Body of pancreas (tissue), 4 donors: ENCODE results near the gene OR11L1. TPM values are rescaled to one million over a fixed set of nuclear protein-coding genes. Genes with fewer than 3 reads are reported as not detected.

ENCODE experiments used
- ATAC-seq: fragments of 150-250 bp; one replicate; pipeline ENCODE4 v1.9.1; 2016
- DNase-seq, 4 donors: peaks; one replicate each; pipeline ENCODE4 v3.0.0-alpha.2; 2019
- H3K27ac ChIP-seq, 4 donors: fragments of 200-600 bp; sonication (generic); 1 replicate in 3 of 4; 2 replicates in 1 of 4; pipeline versions ENCODE4 v1.5.1 to v1.6.1; 2016 to 2019; ENCODE audit warnings: mild to moderate bottlenecking in 1 of 4, mixed read lengths in 1 of 4, moderate library complexity in 1 of 4
- H3K27me3 ChIP-seq, 2 donors: fragments of 200-600 bp; sonication (generic); one replicate each; pipeline ENCODE4 v1.6.0; 2016; ENCODE audit warnings: mild to moderate bottlenecking in 1 of 2
- H3K36me3 ChIP-seq, 2 donors: fragments of 200-600 bp; sonication (generic); replicated peaks in 1 of 2; 2 replicates each; pipeline ENCODE4 v1.5.1; 2016; ENCODE audit warnings: low read depth in 2 of 2; ENCODE audit not compliant: insufficient read depth in 1 of 2
- H3K4me1 ChIP-seq: fragments of 200-600 bp; sonication (generic); one replicate; pipeline ENCODE4 v1.6.0; 2016
- H3K4me3 ChIP-seq, 2 donors: fragments of 200-600 bp; sonication (generic); 1 replicate in 1 of 2; 2 replicates in 1 of 2; pipeline ENCODE4 v1.5.1; 2016 to 2019
- H3K9me3 ChIP-seq, 3 donors: fragments of 200-600 bp; sonication (generic); 1 replicate in 2 of 3; 2 replicates in 1 of 3; pipeline ENCODE4 v1.5.1; 2016
- POLR2A ChIP-seq, 3 donors: fragments of 450-650 bp; IDR thresholded peaks; one replicate each; pipeline ENCODE4 v1.6.1; 2016; ENCODE audit warnings: antibody characterized with exemption in 3 of 3, mild to moderate bottlenecking in 2 of 3
- WGBS, 2 donors: methylation state at CpG; one replicate each; pipeline ENCODE4 v1.1.5; 2017; 5-methylcytosine and 5-hydroxymethylcytosine counted together
- intact Hi-C: fragments of 100-400 bp; cut with DNase I; formaldehyde crosslinking; loops from one replicate; pipeline ENCODE4 v1.15.1; 2023
- total RNA-seq, 2 donors: library from RNA; depleted of rRNA; stranded (reverse); fragments of >200 nt; gene quantifications; one replicate each; pipeline ENCODE4 v1.1.0, GENCODE V29; 2016
- TF ChIP-seq, protein P1 (sequence below), 7 experiments: fragments of 450-650 bp in 4 of 7; fragments of 200-600 bp in 3 of 7; sonication (generic) in 3 of 7; IDR thresholded peaks; one replicate each; pipeline ENCODE4 v1.5.1; 2016 to 2019; ENCODE audit warnings: antibody characterized with exemption in 7 of 7

The OR11L1 gene
- total RNA-seq, 2 donors from 2014 or later: not detected

DNA sequence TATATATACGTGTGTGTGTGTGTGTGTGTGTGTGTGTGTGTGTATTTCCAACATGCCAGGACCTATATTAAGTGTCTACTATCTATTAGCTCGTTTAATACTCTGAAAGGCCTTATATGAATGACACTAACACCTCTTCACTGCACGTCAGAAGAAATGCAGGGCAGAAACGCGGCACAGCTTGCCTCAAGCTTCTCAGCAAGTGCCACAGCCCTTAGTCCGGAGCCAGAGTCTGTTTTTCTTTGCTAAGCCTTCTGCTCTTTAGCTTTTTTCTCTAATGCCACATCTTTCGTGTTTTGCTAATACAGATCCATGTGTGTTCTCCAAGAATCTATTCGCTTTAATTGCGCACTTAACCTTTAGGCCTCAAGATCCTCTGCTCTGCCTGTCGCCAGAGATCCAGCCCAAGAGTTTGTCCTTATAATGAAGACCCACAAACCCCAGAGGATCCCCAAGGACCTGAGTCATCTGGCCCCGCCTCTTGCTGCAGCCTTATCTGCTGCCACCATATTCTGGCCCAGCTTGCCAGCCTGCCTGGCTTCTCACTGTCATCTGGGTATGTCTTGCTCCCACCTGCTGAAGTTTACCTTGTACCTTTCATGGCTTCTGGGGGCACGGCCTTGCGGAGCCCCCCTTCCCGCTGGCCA is 13.3 kb upstream of the OR11L1 start:
- intact Hi-C loops: no loop called here
- ATAC-seq (no peak), DNase-seq (no peak)
- 65 to 67% methylated on average over 14 of the region's 14 CpGs for WGBS, 2 donors
- H3K4me3 ChIP-seq: no peak overlapping the region
- H3K27me3 ChIP-seq: no peaks in the 10 kb centered on the region
- H3K4me1 ChIP-seq: peaks cover 6% of the 10 kb centered on the region
- no peak overlapping the region for H3K27ac ChIP-seq
- no peak for TF ChIP-seq POLR2A (IDR thresholded peaks at IDR 0.05)
- TF ChIP-seq, protein P1, sequence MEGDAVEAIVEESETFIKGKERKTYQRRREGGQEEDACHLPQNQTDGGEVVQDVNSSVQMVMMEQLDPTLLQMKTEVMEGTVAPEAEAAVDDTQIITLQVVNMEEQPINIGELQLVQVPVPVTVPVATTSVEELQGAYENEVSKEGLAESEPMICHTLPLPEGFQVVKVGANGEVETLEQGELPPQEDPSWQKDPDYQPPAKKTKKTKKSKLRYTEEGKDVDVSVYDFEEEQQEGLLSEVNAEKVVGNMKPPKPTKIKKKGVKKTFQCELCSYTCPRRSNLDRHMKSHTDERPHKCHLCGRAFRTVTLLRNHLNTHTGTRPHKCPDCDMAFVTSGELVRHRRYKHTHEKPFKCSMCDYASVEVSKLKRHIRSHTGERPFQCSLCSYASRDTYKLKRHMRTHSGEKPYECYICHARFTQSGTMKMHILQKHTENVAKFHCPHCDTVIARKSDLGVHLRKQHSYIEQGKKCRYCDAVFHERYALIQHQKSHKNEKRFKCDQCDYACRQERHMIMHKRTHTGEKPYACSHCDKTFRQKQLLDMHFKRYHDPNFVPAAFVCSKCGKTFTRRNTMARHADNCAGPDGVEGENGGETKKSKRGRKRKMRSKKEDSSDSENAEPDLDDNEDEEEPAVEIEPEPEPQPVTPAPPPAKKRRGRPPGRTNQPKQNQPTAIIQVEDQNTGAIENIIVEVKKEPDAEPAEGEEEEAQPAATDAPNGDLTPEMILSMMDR (IDR thresholded peaks at IDR 0.05): no peak
- no peaks in the 10 kb centered on the region for H3K9me3 ChIP-seq
- H3K36me3 ChIP-seq: no peaks in the 10 kb centered on the region

DNA sequence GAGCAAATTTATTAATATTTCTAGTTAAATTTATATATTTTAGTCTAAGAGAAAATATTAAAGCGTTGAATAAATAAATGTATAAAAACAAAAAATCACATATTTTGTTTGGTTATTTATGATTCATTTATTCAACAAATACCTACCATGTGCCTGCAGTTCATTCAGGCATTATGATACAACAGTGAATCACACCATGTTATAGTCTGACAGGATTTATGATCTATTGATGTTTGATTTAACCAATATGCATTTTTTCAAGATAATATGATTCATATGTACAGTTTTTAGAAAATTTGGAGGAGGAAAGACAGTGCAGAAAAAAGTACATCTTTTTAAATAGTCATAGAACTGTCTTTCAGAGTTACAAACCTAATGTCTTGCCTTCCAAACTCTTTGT is 7.9 kb upstream of the OR11L1 start:
- no peak overlapping the region for H3K4me3 ChIP-seq
- DNase-seq: no peak
- no peaks in the 10 kb centered on the region for H3K27me3 ChIP-seq
- no peak for TF ChIP-seq POLR2A (IDR thresholded peaks at IDR 0.05)
- TF ChIP-seq, protein P1 (IDR thresholded peaks at IDR 0.05): no peak
- no peaks in the 10 kb centered on the region for H3K9me3 ChIP-seq
- WGBS, 2 donors: 44 to 61% methylated on average over 1 of the region's 1 CpG
- no peak overlapping the region for H3K27ac ChIP-seq
- intact Hi-C loops: no loop called here
- H3K4me1 ChIP-seq: no peaks in the 10 kb centered on the region
- H3K36me3 ChIP-seq: no peaks in the 10 kb centered on the region
- ATAC-seq: no peak

DNA sequence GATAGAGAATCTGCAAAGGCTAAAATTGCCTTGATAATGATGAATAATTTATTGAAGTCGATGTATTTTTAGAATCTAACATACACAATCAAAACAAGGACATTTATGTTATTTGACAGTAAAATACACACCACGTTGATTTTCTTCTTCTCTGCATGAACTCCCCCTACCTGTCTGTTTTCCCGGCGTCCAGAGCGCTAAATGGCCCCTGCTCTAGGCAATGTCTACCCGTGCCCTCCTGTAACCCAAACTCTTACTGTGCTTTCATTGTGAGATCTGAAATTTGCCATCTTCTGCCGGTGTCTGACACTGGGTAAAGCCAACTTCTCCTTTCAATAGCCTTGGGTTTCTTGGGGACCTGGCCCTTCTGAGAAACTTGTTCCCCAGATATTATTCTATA is 6.7 kb upstream of the OR11L1 start:
- TF ChIP-seq, protein P1 (IDR thresholded peaks at IDR 0.05): no peak
- TF ChIP-seq POLR2A (IDR thresholded peaks at IDR 0.05): no peak
- 71% methylated on average over 7 of the region's 7 CpGs for WGBS, 2 donors
- Histone ChIP-seq H3K36me3 (no peaks in the 10 kb centered on the region), H3K9me3 (no peaks in the 10 kb centered on the region), H3K27ac (no peak overlapping the region), H3K4me1 (no peaks in the 10 kb centered on the region), H3K27me3 (no peaks in the 10 kb centered on the region), H3K4me3 (no peak overlapping the region)
- ATAC-seq: no peak
- intact Hi-C loops: no loop called here
- DNase-seq: no peak

DNA sequence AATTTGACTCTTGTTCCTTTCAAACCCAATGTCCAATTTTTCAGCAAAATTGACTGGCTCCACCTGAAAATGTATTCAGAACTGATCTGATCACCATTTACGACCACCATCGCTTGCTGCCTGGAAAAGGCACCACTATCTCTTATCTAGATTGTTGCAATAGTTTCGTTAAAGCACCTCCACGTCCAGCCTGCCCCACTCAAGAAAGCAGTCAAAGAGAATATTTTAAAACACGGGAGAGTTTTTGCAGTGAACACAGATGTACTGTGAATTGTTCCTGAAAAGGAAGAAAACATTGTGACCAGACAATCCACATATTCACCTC is 4.0 kb upstream of the OR11L1 start:
- intact Hi-C loops: no loop called here
- Histone ChIP-seq H3K27ac (no peak overlapping the region), H3K4me1 (no peaks in the 10 kb centered on the region), H3K9me3 (no peaks in the 10 kb centered on the region), H3K27me3 (no peaks in the 10 kb centered on the region), H3K4me3 (no peak overlapping the region), H3K36me3 (no peaks in the 10 kb centered on the region)
- TF ChIP-seq, protein P1 (IDR thresholded peaks at IDR 0.05): no peak
- TF ChIP-seq POLR2A (IDR thresholded peaks at IDR 0.05): no peak
- ATAC-seq (no peak), DNase-seq (no peak)
- 48 to 53% methylated on average over 5 of the region's 5 CpGs for WGBS, 2 donors

DNA sequence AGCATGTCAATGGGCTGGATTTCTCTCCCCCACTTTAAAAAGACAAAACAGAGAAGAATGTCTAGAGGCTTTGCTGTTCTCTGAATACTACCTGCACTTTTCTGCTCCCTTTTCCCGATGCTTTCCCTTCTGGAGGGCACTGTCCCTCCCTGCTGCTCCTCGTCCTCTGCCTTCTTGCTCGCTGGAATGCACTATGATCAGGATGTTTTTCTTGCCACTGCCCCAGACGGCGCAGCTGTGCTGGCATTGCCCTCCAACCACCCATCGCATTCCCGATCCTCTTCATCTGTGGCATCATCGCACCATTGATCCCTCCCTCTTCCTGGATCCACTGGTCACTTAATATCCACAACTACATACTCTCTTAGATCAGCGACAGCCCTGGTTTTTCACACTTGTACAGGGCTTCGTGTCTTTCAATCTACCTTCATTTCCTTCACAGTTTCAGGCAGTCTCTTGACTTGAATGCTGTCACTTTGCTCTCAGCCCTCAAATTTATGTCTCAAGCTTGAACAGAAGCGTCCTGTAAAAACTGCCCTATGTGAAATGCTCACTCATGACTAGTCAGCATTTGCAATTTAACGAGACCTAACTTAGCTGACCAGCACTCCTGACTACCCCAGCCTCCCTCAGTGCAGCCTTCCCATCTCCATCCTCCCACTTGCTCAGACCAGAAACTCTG is 3.5 kb upstream of the OR11L1 start:
- H3K9me3 ChIP-seq: no peaks in the 10 kb centered on the region
- H3K36me3 ChIP-seq: no peaks in the 10 kb centered on the region
- intact Hi-C loops: no loop called here
- ATAC-seq (no peak), DNase-seq (no peak)
- no peaks in the 10 kb centered on the region for H3K27me3 ChIP-seq
- TF ChIP-seq POLR2A (IDR thresholded peaks at IDR 0.05): no peak
- H3K4me3 ChIP-seq: no peak overlapping the region
- no peaks in the 10 kb centered on the region for H3K4me1 ChIP-seq
- WGBS, 2 donors: 54 to 56% methylated on average over 12 of the region's 12 CpGs
- no peak overlapping the region for H3K27ac ChIP-seq
